GM23248 (cell line): ENCODE results near the gene MMP14.

Experiments used
- EZH2 ChIP-seq: fragments of 200-600 bp; sonication (generic); IDR thresholded peaks from 2 replicates; pipeline ENCODE4 v1.6.1; 2018; ENCODE audit warnings: antibody characterized with exemption, mild to moderate bottlenecking; ENCODE audit not compliant: insufficient read depth, poor library complexity, severe bottlenecking
- EZH2phosphoT487 ChIP-seq: fragments of 200-600 bp; sonication (generic); IDR thresholded peaks from 2 replicates; pipeline ENCODE4 v1.6.1; 2018; ENCODE audit warnings: antibody characterized with exemption, moderate library complexity, mild to moderate bottlenecking, low read depth; ENCODE audit not compliant: insufficient read depth

DNA sequence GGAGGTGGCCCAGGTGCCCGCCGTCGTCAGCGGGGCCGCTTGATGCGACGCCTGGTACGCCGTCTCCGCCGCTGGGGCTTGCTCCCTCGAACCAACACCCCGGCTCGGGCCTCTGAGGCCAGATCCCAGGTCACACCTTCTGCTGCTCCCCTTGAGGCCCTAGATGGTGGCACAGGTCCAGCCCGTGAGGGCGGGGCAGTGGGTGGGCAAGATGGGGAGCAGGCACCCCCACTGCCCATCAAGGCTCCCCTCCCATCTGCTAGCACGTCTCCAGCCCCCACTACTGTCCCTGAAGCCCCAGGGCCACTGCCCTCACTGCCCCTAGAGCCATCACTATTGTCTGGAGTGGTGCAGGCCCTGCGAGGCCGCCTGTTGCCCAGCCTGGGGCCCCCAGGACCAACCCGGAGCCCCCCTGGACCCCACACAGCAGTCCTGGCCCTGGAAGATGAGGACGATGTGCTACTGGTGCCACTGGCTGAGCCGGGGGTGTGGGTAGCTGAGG, 40.7 kb downstream of the MMP14 start:
- TF ChIP-seq EZH2phosphoT487 (no peak), EZH2 (no peak)
